T-cell (primary cell): Measurements from ENCODE around the gene KLHL7. TPM values are rescaled to one million over a fixed set of nuclear protein-coding genes. Genes with fewer than 3 reads are reported as not detected.
"Not testable (repeated sequence)": the region's sequence is repeated elsewhere in the genome, so short reads cannot be mapped to it uniquely, and the experiment has no call there.

Source experiments
- ATAC-seq, 4 experiments: fragments of 200-7000 bp in 3 of 4; fragments of 150-1000 bp in 1 of 4; cut with Tn5 transposase; replicated peaks in 1 of 4; 1 replicate in 3 of 4; 2 replicates in 1 of 4; pipeline ENCODE4 v1.10.0; 2021; ENCODE audit warnings: moderate library complexity in 3 of 4, mild to moderate bottlenecking in 2 of 4, moderate number of reproducible peaks in 1 of 4
- CTCF ChIA-PET, 2 donors: fragments of 300-600 bp; sonication (Branson Sonifier 250); formaldehyde crosslinking; loops; one replicate each; lab custom pipeline; 2022; ENCODE audit warnings: antibody characterized with exemption in 2 of 2; lab: Charles Lee
- POLR2A ChIA-PET, 2 donors: fragments of 300-600 bp; sonication (Branson Sonifier 250); formaldehyde crosslinking; loops; one replicate each; lab custom pipeline; 2022; ENCODE audit warnings: antibody characterized with exemption in 2 of 2; lab: Charles Lee
- DNase-seq, 35 experiments: peaks; one replicate each; pipeline versions ENCODE4 v3.0.0 to v3.0.0-alpha.2; 2013 to 2023
- H3K27ac ChIP-seq: one replicate; pipeline ENCODE4 v1.5.1; 2013; ENCODE audit warnings: low read length
- H3K27me3 ChIP-seq, 2 experiments: replicated peaks in 1 of 2; 1 replicate in 1 of 2; 2 replicates in 1 of 2; pipeline versions ENCODE4 v1.6.1 to v1.7.0; 2013; ENCODE audit warnings: low read length in 1 of 2, mixed read lengths in 1 of 2; ENCODE audit not compliant: control insufficient read depth in 2 of 2, insufficient read depth in 2 of 2; ENCODE audit errors: extremely low read depth in 1 of 2
- H3K36me3 ChIP-seq, 2 donors: 1 replicate in 1 of 2; 2 replicates in 1 of 2; pipeline versions ENCODE4 v1.6.1 to v1.7.0; 2013; ENCODE audit warnings: low read length in 1 of 2; ENCODE audit not compliant: control insufficient read depth in 2 of 2, insufficient read depth in 1 of 2; ENCODE audit errors: extremely low read depth in 1 of 2
- H3K4me1 ChIP-seq, 2 experiments: 1 replicate in 1 of 2; 2 replicates in 1 of 2; pipeline versions ENCODE4 v1.6.1 to v1.7.0; 2013; ENCODE audit warnings: low read length in 2 of 2, mixed read lengths in 1 of 2; ENCODE audit not compliant: insufficient read depth in 2 of 2, control insufficient read depth in 1 of 2; ENCODE audit errors: extremely low read depth in 1 of 2
- H3K4me3 ChIP-seq, 2 donors: 1 replicate in 1 of 2; 2 replicates in 1 of 2; pipeline versions ENCODE4 v1.5.1 to v1.7.0; 2013; ENCODE audit warnings: mild to moderate bottlenecking in 2 of 2, low read length in 1 of 2, moderate library complexity in 1 of 2; ENCODE audit not compliant: control insufficient read depth in 1 of 2; ENCODE audit errors: extremely low read depth in 1 of 2
- H3K9me3 ChIP-seq: 2 replicates; pipeline ENCODE4 v1.7.0; 2013
- H3K27ac Mint-ChIP-seq, 2 donors: one replicate each; pipeline ENCODE4 v1.8.0; 2020 to 2021; ENCODE audit warnings: mild to moderate bottlenecking in 2 of 2, mixed read lengths in 2 of 2
- H3K27me3 Mint-ChIP-seq, 2 donors: one replicate each; pipeline ENCODE4 v1.8.0; 2021 to 2022; ENCODE audit warnings: mixed read lengths in 2 of 2
- H3K36me3 Mint-ChIP-seq: one replicate; pipeline ENCODE4 v1.8.0; 2021; ENCODE audit warnings: mixed read lengths
- H3K4me1 Mint-ChIP-seq, 3 donors: one replicate each; pipeline ENCODE4 v1.8.0; 2020 to 2022; ENCODE audit warnings: mixed read lengths in 3 of 3, mild to moderate bottlenecking in 1 of 3
- H3K4me3 Mint-ChIP-seq, 3 donors: one replicate each; pipeline ENCODE4 v1.8.0; 2020 to 2022; ENCODE audit warnings: mild to moderate bottlenecking in 3 of 3, mixed read lengths in 3 of 3, moderate library complexity in 3 of 3
- H3K9me3 Mint-ChIP-seq, 3 donors: one replicate each; pipeline ENCODE4 v1.8.0; 2020 to 2022; ENCODE audit warnings: mixed read lengths in 3 of 3
- WGBS: methylation state at CpG from one replicate; pipeline ENCODE4 v1.1.5; 2013; ENCODE audit warnings: missing lambda C conversion rate; ENCODE audit not compliant: insufficient coverage; 5-methylcytosine and 5-hydroxymethylcytosine counted together
- total RNA-seq, 35 experiments: library from RNA in 6 of 35; stranded (reverse) in 6 of 35; fragments of 120-200 nt in 1 of 35; gene quantifications; one replicate each; pipeline versions ENCODE4 v1.2.1 to v1.2.4 and lab custom pipeline; 2013 to 2026

The KLHL7 gene
- total RNA-seq, 5 donors from 2014 or later (not counting 1 experiment from before 2014, with no cell fraction given): 20.1 to 26.8 (median 22.4) TPM

DNA sequence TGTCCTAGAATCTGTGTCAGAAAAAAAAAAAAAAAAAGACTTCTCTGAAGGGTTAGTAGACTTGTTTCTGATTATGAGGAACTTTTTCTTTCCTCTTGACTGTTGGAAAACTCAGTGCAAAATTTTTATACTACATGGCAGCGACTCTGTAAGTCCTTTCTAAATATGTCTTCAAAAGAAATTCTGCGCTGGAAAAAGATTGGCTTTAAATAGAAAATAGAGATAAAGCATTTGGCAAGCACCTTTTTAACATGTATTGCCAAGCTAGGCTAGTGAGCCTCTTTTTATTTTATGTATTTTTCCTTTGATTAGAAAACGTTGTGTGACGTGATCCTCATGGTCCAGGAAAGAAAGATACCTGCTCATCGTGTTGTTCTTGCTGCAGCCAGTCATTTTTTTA lies 17.9 kb downstream of the KLHL7 start:
- Histone ChIP-seq H3K9me3 (no peaks in the 10 kb centered on the region), H3K4me1 (no peaks in the 10 kb centered on the region), H3K27ac (no peak overlapping the region), H3K36me3 (peaks cover 3 to 21% of the 10 kb centered on the region in 2 donors), H3K4me3 (no peak overlapping the region), H3K27me3 (no peaks in the 10 kb centered on the region)
- CTCF ChIA-PET: interaction anchor here in 1 of 2 donors (0.6 to 0.7 kb wide), 2 partner anchors 72 to 103 kb away, joined by 3 read pairs; no protein-coding TSS in a partner anchor
- no CpG with 5 or more reads among the region's 5 CpGs for WGBS
- POLR2A ChIA-PET: no interaction called here
- Mint-ChIP-seq H3K27ac (no peak overlapping the region), H3K9me3 (no peaks in the 10 kb centered on the region), H3K4me1 (peaks cover 0 to 6% (median 2%) of the 10 kb centered on the region in 3 donors), H3K4me3 (no peak overlapping the region), H3K36me3 (peaks cover 43% of the 10 kb centered on the region), H3K27me3 (no peaks in the 10 kb centered on the region)
- DNase-seq: no peak
- ATAC-seq: no peak

DNA sequence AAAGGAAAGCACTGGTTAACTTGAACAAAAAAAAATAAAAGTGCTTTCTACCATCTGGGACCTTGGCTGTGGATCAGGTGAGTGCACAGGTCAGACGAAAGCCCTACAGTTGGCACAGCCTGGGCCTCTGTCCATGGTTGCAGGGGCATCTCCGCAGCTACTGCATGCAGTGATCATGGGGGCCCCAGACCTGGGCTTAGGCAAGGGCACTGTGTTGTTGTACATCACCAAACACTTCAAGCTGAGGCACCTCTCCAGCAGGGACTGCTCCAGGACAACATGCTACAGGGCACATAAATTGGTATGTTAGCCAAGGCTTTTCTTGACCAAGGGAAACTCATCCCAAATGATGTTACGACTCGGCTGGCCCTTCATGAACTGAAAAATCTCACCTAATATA lies 23.5 kb downstream of the KLHL7 start:
- H3K4me3 Mint-ChIP-seq: no peak overlapping the region
- CTCF ChIA-PET: no interaction called here
- peaks cover 4 to 6% (median 5%) of the 10 kb centered on the region in 3 donors for H3K9me3 Mint-ChIP-seq
- no peak overlapping the region for H3K4me3 ChIP-seq
- H3K27ac Mint-ChIP-seq: no peak overlapping the region
- POLR2A ChIA-PET: interaction anchor here in 1 of 2 donors (0.5 kb wide), 1 partner anchor 46 kb away, joined by 7 read pairs; no protein-coding TSS in a partner anchor
- no peaks in the 10 kb centered on the region for H3K27me3 Mint-ChIP-seq
- ATAC-seq (no peak), DNase-seq (no peak)
- peaks cover 6 to 17% of the 10 kb centered on the region in 2 donors for H3K36me3 ChIP-seq
- 92% methylated on average over 2 of the region's 4 CpGs for WGBS
- H3K36me3 Mint-ChIP-seq: peaks cover 58% of the 10 kb centered on the region
- no peak overlapping the region for H3K27ac ChIP-seq
- H3K4me1 ChIP-seq: no peaks in the 10 kb centered on the region
- H3K27me3 ChIP-seq: no peaks in the 10 kb centered on the region
- no peaks in the 10 kb centered on the region for H3K4me1 Mint-ChIP-seq
- H3K9me3 ChIP-seq: no peaks in the 10 kb centered on the region

DNA sequence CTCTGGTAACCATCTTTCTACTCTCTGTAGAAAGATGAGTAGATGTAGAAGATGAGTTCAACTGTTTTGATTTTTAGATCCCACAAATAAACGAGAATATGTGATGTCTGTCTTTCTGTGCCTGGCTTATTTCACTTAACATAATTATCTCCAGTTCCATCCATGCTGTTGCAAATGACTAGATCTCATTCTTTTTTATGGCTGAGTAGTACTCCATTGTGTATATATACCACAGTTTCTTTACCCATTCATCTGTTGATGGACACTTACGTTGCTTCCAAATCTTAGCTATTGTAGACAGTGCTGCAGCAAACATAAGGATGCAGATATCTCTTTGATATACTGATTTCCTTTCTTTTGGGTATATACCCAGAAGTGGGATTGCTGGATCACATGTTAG lies 26.2 kb downstream of the KLHL7 start:
- H3K27me3 Mint-ChIP-seq, POLR2A ChIA-PET, DNase-seq, H3K36me3 ChIP-seq, H3K4me3 Mint-ChIP-seq, ATAC-seq, CTCF ChIA-PET, H3K27ac ChIP-seq, H3K27me3 ChIP-seq, H3K9me3 ChIP-seq, H3K4me1 Mint-ChIP-seq, H3K27ac Mint-ChIP-seq, H3K4me3 ChIP-seq, H3K9me3 Mint-ChIP-seq, H3K4me1 ChIP-seq: not testable (repeated sequence)
- H3K36me3 Mint-ChIP-seq: peaks cover 56% of the 10 kb centered on the region
- no CpG with 5 or more reads among the region's 2 CpGs for WGBS

DNA sequence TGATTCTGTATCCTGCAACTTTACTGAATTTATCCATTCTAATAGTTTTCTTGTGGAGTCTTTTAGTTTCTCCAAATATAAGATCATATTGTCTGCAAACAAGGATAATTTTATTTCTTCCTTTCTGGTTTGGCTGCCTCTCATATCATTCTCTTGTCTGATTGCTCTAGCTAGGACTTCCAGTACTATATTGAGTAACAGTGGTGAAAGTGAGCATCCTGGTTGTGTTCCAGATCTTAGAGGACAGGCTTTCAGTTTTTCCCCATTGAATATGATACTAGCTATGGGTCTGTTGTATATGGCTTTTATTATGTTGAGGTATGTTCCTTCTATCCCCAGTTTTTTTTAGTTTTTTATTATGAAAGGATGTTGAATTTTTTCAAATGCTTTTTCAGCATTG lies 28.2 kb downstream of the KLHL7 start:
- Histone ChIP-seq H3K27ac (no peak overlapping the region), H3K36me3 (peaks cover 0 to 2% of the 10 kb centered on the region in 2 donors), H3K9me3 (no peaks in the 10 kb centered on the region), H3K4me1 (no peaks in the 10 kb centered on the region), H3K4me3 (no peak overlapping the region), H3K27me3 (no peaks in the 10 kb centered on the region)
- Mint-ChIP-seq H3K9me3 (peaks cover 4 to 6% (median 5%) of the 10 kb centered on the region in 3 donors), H3K4me3 (no peak overlapping the region), H3K27me3 (no peaks in the 10 kb centered on the region), H3K36me3 (peaks cover 39% of the 10 kb centered on the region), H3K4me1 (no peaks in the 10 kb centered on the region), H3K27ac (no peak overlapping the region)
- ChIA-PET POLR2A (interaction anchor here in 1 of 2 donors (0.5 kb wide), 1 partner anchor 590 kb away, joined by 5 read pairs; no protein-coding TSS in a partner anchor), CTCF (interaction anchor here in 1 of 2 donors (0.6 kb wide), 1 partner anchor 19 kb away, joined by 3 read pairs; no protein-coding TSS in a partner anchor)
- ATAC-seq: no peak
- DNase-seq: no peak

DNA sequence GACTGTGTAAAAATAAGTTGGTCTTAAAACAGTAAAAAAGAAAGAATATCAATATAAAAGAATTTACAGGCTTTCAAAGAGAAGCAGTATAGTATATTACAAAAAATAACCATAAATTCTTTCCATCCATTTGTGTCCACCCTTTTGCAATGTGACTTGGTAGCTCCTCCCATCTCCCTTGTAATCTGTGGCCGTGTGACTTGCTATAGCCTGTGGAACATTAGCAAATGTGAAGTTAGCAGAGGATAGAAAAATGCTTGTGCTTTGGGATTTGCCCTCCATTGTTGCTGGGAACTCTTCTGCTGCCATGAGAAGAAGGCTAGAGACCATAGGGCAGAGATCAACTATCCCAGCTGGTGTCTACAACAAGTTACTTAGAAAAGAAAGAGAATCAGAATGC lies 30.2 kb downstream of the KLHL7 start:
- POLR2A ChIA-PET: interaction anchor here in 1 of 2 donors (0.5 kb wide), 1 partner anchor 13 kb away, joined by 7 read pairs; no protein-coding TSS in a partner anchor
- CTCF ChIA-PET: no interaction called here
- no peaks in the 10 kb centered on the region for H3K9me3 ChIP-seq
- H3K4me3 ChIP-seq: no peak overlapping the region
- no peak overlapping the region for H3K27ac ChIP-seq
- WGBS: no CpG with 5 or more reads among the region's 1 CpG
- peaks cover 31% of the 10 kb centered on the region for H3K36me3 Mint-ChIP-seq
- peaks cover 4 to 6% (median 5%) of the 10 kb centered on the region in 3 donors for H3K9me3 Mint-ChIP-seq
- peaks cover 0 to 2% of the 10 kb centered on the region in 2 donors for H3K36me3 ChIP-seq
- no peaks in the 10 kb centered on the region for H3K4me1 Mint-ChIP-seq
- no peaks in the 10 kb centered on the region for H3K4me1 ChIP-seq
- no peak overlapping the region for H3K4me3 Mint-ChIP-seq
- no peaks in the 10 kb centered on the region for H3K27me3 Mint-ChIP-seq
- DNase-seq: no peak
- ATAC-seq: no peak
- no peak overlapping the region for H3K27ac Mint-ChIP-seq
- H3K27me3 ChIP-seq: no peaks in the 10 kb centered on the region

DNA sequence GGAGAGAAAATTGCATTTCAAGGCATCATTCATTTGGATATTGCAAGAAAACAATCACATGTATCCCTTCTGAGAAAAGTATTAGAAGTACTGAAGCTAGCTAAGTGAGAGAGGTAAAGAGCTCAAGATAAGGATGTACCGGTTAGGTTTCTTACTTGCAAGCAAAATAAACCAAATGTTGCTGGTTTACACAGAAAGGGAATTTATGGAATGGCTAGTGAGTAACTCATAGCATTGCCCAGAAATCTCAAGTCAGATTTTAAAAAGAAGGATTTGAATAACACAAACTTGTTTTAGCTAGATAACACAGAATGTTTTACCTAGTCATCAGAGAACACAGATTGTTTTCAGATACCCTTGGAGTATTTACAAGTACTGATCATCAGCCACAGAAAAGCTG lies 30.6 kb downstream of the KLHL7 start:
- peaks cover 4 to 6% (median 5%) of the 10 kb centered on the region in 3 donors for H3K9me3 Mint-ChIP-seq
- H3K27ac ChIP-seq: no peak overlapping the region
- peaks cover 32% of the 10 kb centered on the region for H3K36me3 Mint-ChIP-seq
- H3K4me1 ChIP-seq: no peaks in the 10 kb centered on the region
- H3K9me3 ChIP-seq: no peaks in the 10 kb centered on the region
- no peak overlapping the region for H3K4me3 ChIP-seq
- H3K27me3 ChIP-seq: no peaks in the 10 kb centered on the region
- no peak for DNase-seq
- H3K4me1 Mint-ChIP-seq: no peaks in the 10 kb centered on the region
- H3K27ac Mint-ChIP-seq: no peak overlapping the region
- no peak for ATAC-seq
- POLR2A ChIA-PET: no interaction called here
- peaks cover 0 to 6% of the 10 kb centered on the region in 2 donors for H3K36me3 ChIP-seq
- CTCF ChIA-PET: interaction anchor here in 1 of 2 donors (0.6 kb wide), 1 partner anchor 1036 kb away, joined by 3 read pairs; no protein-coding TSS in a partner anchor
- H3K4me3 Mint-ChIP-seq: no peak overlapping the region
- H3K27me3 Mint-ChIP-seq: no peaks in the 10 kb centered on the region
- 100% methylated on average over 1 of the region's 1 CpG for WGBS
